Measurements from ENCODE around the gene PLAAT1. TPM values are rescaled to one million over a fixed set of nuclear protein-coding genes. Genes with fewer than 3 reads are reported as not detected.

PLAAT1 gene
- total and polyA plus RNA-seq, 2 experiments from 2014 or later, result 0.87 to 1.4 TPM

GRCh38 chr3:193207290-193208273, 33.4 kb upstream of the PLAAT1 start:
- no peak overlapping the region for H3K27ac ChIP-seq
- no peak for DNase-seq (ENCODE audit: low spot score)
- TF ChIP-seq EZH2phosphoT487 (IDR thresholded peaks at IDR 0.05; ENCODE audit: low read depth, severe bottlenecking, unreplicated experiment) (no peak), CTCF (IDR thresholded peaks at IDR 0.05; ENCODE audit: poor library complexity) (no peak), EZH2 (IDR thresholded peaks at IDR 0.05; ENCODE audit: borderline replicate concordance) (no peak)

GRCh38 chr3:193210618-193211017, 30.4 kb upstream of the PLAAT1 start:
- Histone ChIP-seq H3K4me2 (no peak overlapping the region), H3K79me2 (no peaks in the 10 kb centered on the region), H3K9me2 (replicated peaks; ENCODE audit: insufficient read depth) (no peaks in the 10 kb centered on the region), H3K36me3 (replicated peaks; ENCODE audit: insufficient read depth, low read depth) (no peaks in the 10 kb centered on the region), H3K27me3 (no peaks in the 10 kb centered on the region), H2AFZ (no peak overlapping the region), H4K20me1 (ENCODE audit: insufficient read depth, poor library complexity, severe bottlenecking) (no peaks in the 10 kb centered on the region), H3K27ac (no peak overlapping the region), H3K4me1 (ENCODE audit: insufficient read depth) (peaks cover 6% of the 10 kb centered on the region), H3K9me3 (ENCODE audit: low read depth) (no peaks in the 10 kb centered on the region), H3K4me3 (no peak overlapping the region)
- no peak for TF ChIP-seq EZH2phosphoT487 (IDR thresholded peaks at IDR 0.05; ENCODE audit: low read depth, severe bottlenecking, unreplicated experiment)
- TF ChIP-seq EZH2 (IDR thresholded peaks at IDR 0.05; ENCODE audit: borderline replicate concordance), result no peak
- no peak for TF ChIP-seq CTCF (IDR thresholded peaks at IDR 0.05; ENCODE audit: poor library complexity)
- 92% methylated on average over 1 of the region's 1 CpG for WGBS (ENCODE audit: low lambda C conversion rate, missing lambda C conversion rate)
- no peak for DNase-seq (ENCODE audit: low spot score)

More at GRCh38 chr3:193207290-193208273, 33.4 kb upstream of the PLAAT1 start:
- WGBS (ENCODE audit: low lambda C conversion rate, missing lambda C conversion rate), result 56% methylated on average over 5 of the region's 5 CpGs
- H2AFZ ChIP-seq, result no peak overlapping the region
- H3K79me2 ChIP-seq, result no peaks in the 10 kb centered on the region
- H4K20me1 ChIP-seq (ENCODE audit: insufficient read depth, poor library complexity, severe bottlenecking), result no peaks in the 10 kb centered on the region
- H3K9me3 ChIP-seq (ENCODE audit: low read depth), result no peaks in the 10 kb centered on the region
- H3K27me3 ChIP-seq, result no peaks in the 10 kb centered on the region
- H3K4me1 ChIP-seq (ENCODE audit: insufficient read depth), result peaks cover 6% of the 10 kb centered on the region
- no peaks in the 10 kb centered on the region for H3K9me2 ChIP-seq (replicated peaks; ENCODE audit: insufficient read depth)
- no peaks in the 10 kb centered on the region for H3K36me3 ChIP-seq (replicated peaks; ENCODE audit: insufficient read depth, low read depth)
- peak overlapping the region; percentile 1 for H3K4me2 ChIP-seq
- no peak overlapping the region for H3K4me3 ChIP-seq

- no peak overlapping the region for H3K4me2 ChIP-seq
- H3K27ac ChIP-seq, result no peak overlapping the region
- TF ChIP-seq EZH2 (IDR thresholded peaks at IDR 0.05; ENCODE audit: borderline replicate concordance), result no peak
- TF ChIP-seq CTCF (IDR thresholded peaks at IDR 0.05; ENCODE audit: poor library complexity), result no peak
- no peak for TF ChIP-seq EZH2phosphoT487 (IDR thresholded peaks at IDR 0.05; ENCODE audit: low read depth, severe bottlenecking, unreplicated experiment)
- no peaks in the 10 kb centered on the region for H3K9me3 ChIP-seq (ENCODE audit: low read depth)
- H3K4me3 ChIP-seq, result no peak overlapping the region
- H3K27me3 ChIP-seq, result no peaks in the 10 kb centered on the region
- 89% methylated on average over 2 of the region's 2 CpGs for WGBS (ENCODE audit: low lambda C conversion rate, missing lambda C conversion rate)
- H3K36me3 ChIP-seq (replicated peaks; ENCODE audit: insufficient read depth, low read depth), result no peaks in the 10 kb centered on the region
- no peaks in the 10 kb centered on the region for H4K20me1 ChIP-seq (ENCODE audit: insufficient read depth, poor library complexity, severe bottlenecking)
- H3K79me2 ChIP-seq, result no peaks in the 10 kb centered on the region
- no peaks in the 10 kb centered on the region for H3K9me2 ChIP-seq (replicated peaks; ENCODE audit: insufficient read depth)
- H2AFZ ChIP-seq, result no peak overlapping the region
- H3K4me1 ChIP-seq (ENCODE audit: insufficient read depth), result peaks cover 6% of the 10 kb centered on the region
- no peak for DNase-seq (ENCODE audit: low spot score)
Observed at GRCh38 chr3:193211173-193211572, 29.8 kb upstream of the PLAAT1 start.

Data from hepatocyte (in vitro differentiated cells).